Uterus (tissue), 2 donors: ENCODE measurements around the gene COL15A1.
"Not testable (repeated sequence)": the region's sequence is repeated elsewhere in the genome, so short reads cannot be mapped to it uniquely, and the experiment has no call there.

Experiments
- CTCF ChIP-seq, 4 experiments: fragments of 200-600 bp in 2 of 4; fragments of 450-650 bp in 2 of 4; sonication (generic) in 2 of 4; IDR thresholded peaks; one replicate each; pipeline ENCODE4 v1.5.1; 2016 to 2019; ENCODE audit warnings: antibody characterized with exemption in 4 of 4, mild to moderate bottlenecking in 2 of 4, moderate library complexity in 1 of 4
- POLR2A ChIP-seq, 2 donors: fragments of 450-650 bp; IDR thresholded peaks; one replicate each; pipeline ENCODE4 v1.6.1; 2016; ENCODE audit warnings: antibody characterized with exemption in 2 of 2, mild to moderate bottlenecking in 1 of 2, moderate library complexity in 1 of 2

- not testable (repeated sequence) for TF ChIP-seq CTCF, POLR2A (IDR thresholded peaks at IDR 0.05)
These were observed 66.7 kb downstream of the COL15A1 start for GRCh38 chr9:99010393-99010792.
